NCI-H82 treated with DMSO at 0.1 percent for 48 hours (cell line): ENCODE results near the gene SLC16A6.
A peak's percentile ranks its signal among the peaks of the same experiment; 100 is the strongest.
"Not testable (repeated sequence)": the region's sequence is repeated elsewhere in the genome, so short reads cannot be mapped to it uniquely, and the experiment has no call there.

Experiments
- DNase-seq: peaks from one replicate; lab custom pipeline; 2025; ENCODE audit not compliant: unreplicated experiment; lab: John Stamatoyannopoulos, UW

The SLC16A6 gene

DNA sequence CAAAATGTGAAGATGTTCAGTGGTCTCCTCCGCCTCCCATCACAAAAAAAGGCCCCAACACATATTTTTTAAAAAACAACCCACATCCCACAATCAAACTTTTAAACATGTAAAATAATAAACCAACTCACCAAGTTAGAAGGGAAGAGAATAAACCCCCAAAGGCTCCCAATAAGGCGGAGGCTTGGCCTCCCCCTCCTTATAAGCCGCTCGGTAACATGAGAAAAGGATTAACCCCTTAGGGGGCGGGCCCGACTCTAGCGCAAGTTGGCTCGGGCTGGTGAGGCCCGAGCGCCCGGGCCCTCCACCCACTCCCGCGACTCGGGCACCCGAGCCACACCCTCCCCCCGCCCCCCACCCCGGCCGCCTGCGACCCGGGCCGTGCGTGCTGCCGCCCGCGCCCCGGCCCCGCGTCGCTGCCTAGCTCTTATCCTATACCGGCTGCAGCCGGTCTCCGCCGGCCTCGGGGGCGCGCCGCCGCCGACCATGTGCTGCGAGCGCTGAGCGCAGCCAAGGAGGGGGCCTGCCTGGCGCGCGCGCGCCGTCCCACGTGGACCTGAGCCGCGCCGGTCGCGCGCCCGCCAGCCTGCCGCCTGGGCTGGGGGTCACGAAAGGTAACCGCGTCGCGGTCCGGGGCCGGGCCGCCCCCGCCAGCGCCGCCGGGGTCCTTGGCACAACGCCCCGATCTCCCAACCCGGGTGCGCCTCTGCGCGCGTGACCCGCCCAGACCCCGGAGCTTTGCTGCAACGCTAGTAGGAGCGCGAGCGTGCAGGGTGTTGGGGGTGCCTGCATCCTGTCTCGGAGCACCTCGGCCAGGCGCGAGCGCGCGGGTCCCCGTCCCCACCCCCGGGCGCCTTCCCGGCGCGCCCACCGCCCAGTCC lies at the start of gene SLC16A6, which contains the start of gene ARSG:
Gene SLC16A6, minus strand, starts transcription at position 173 of the 881 bp plus-strand sequence. CDS start 12,807 bp downstream, outside the sequence.
Gene ARSG, plus strand, starts transcription at position 541 of the 881 bp plus-strand sequence. CDS start 15,999 bp downstream, outside the sequence.
- DNase-seq = peak; percentile 79

DNA sequence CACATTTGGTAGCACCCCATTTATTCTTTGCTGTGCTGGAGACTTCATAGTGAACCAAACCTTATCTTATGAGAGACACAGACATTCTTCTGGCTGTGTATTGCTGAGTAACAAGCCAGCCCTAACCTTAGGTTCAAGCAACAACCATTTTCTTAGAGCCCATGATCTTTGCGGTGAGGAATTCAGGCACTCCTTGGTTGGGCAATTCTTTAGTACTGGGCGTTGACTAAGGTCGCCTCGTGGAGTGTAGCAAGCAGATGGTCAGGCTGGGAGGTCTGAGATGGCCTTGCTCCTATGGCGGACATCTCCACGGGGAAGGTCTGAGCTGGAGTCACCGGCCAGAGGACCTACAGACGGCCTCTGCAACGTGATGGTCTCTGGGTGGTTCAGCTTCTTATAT lies 43.5 kb upstream of the SLC16A6 start:
- no peak for DNase-seq

GRCh38 chr17:68331932-68332331 lies 41.0 kb upstream of the SLC16A6 start:
- DNase-seq = not testable (repeated sequence)

DNA sequence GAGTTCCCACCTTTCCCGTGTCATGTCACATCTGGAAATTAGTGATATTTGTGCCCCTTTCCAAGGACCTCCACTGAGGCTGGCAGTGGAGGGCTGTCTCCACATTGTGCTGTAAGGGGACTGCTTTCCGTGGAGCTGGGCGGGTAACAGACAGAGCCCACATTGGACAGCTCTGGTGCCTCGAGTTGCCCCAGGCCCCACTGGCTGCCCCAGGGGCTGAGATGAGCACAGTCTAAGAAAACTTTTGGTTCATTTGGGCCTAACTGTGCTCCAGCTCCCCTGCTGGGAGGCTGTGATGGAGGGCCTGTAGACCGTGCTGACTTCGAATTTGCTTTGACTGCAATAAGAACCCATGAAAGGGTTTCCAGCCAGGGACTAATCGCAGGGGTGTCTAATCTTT lies 38.4 kb upstream of the SLC16A6 start:
- no peak for DNase-seq

DNA sequence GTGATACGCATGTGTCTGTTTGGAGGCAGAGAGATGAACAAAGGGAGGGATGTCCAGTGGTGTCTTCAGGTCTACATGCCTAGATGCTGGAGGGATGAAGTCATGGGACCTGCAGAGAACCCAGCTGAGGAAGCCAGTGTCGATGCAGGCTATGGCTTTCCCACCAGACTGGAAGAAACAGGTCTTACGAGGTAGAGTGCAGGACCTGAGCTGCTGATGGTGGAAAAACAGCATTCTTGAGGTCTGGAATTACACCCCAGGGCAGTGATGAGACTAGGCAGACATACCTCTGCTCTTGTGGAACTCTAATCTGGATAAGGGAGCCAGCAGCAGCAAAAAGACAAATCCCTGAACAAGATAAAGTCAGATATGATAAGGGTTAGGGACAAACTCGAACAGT lies 37.7 kb upstream of the SLC16A6 start:
- no peak for DNase-seq

GRCh38 chr17:68327823-68328557 lies 37.1 kb upstream of the SLC16A6 start:
- DNase-seq = no peak

DNA sequence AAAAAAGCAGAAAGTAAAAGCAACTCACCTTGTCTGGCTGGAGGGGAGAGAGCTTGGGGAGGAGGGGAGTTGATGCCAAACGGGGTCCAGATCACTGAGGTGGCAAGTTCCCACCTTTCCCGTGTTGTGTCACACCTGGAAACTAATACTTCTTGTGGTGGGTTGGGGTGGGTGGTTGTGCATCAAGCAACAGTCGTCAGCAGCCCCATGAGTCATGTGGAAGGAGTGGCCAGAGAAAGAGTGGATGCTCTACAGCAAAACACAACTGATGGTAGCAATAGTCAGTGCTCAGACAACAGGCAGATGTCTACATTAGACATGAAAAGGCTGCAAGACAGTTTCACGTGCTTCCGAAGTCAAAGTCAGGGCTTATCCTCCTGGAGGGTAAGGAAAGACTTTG lies 35.8 kb upstream of the SLC16A6 start:
- no peak for DNase-seq

DNA sequence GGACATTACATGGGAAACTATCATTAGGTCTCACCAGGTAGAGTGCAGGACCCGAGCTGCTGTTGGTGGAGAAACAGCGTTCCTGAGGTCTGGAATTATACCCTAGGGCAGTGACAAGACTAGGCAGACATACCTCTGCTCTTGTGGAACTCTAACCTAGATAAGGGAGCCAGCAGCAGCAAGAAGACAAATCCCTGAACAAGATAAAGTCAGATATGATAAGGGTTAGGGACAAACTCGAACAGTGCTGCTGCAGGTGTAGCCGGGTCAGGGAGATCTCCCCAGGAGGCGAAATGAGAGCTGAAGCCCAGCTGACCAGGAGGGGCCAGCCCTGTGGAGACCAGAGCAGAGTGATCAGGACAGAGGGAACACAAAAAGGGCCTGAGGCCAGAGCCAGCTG lies 35.0 kb upstream of the SLC16A6 start:
- DNase-seq = no peak

- no peak for DNase-seq
Measured at GRCh38 chr17:68324654-68325336, 33.9 kb upstream of the SLC16A6 start.

- DNase-seq = no peak
Measured at GRCh38 chr17:68324114-68324513, 33.2 kb upstream of the SLC16A6 start.

DNA sequence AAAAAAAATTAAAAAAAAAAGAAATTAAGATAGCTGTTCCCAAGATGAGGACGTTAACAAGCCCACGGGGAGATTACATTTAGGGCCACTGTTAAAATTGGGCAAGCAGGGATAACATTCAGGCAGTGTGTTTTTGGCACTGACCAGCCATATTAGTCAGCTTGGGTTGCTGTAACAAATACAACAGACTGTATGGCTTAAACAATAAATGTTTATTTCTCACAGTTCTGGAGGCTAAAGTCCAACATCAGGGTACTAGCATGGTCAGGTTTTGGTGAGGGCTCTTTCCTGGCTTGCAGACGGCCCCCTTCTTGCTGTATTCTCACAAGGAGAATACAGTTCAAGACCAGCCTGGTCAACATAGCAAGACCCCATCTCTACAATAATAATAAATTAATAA lies 31.7 kb upstream of the SLC16A6 start:
- no peak for DNase-seq

- DNase-seq = no peak
Measured at GRCh38 chr17:68321556-68321954, 30.6 kb upstream of the SLC16A6 start.

GRCh38 chr17:68320943-68321555 lies 30.1 kb upstream of the SLC16A6 start:
- no peak for DNase-seq

GRCh38 chr17:68320311-68320865 lies 29.5 kb upstream of the SLC16A6 start:
- DNase-seq = no peak

- DNase-seq = no peak
Measured at GRCh38 chr17:68319410-68320162, 28.7 kb upstream of the SLC16A6 start.

- DNase-seq = no peak
Measured at GRCh38 chr17:68318103-68318991, 27.4 kb upstream of the SLC16A6 start.

GRCh38 chr17:68317458-68317857 lies 26.5 kb upstream of the SLC16A6 start:
- DNase-seq = no peak

DNA sequence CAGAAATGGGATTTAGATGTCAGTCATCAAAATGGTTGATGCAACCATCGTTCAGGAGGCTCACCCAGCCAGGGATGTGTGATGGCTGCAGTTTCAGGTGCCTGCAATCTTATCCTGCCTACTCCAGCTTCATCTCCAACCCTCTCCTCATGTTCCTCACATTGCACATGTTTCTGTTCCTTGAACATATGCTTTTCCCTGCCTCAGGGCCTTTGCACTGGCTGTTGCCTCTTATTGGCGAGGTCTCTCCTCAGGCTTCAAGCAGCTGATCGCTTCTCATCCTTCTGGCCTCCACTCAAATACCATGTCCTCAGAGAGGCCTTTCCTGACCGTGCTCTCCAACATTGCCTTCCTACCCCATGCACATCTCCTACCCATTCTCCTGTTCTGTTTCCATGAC lies 25.0 kb upstream of the SLC16A6 start:
- no peak for DNase-seq

DNA sequence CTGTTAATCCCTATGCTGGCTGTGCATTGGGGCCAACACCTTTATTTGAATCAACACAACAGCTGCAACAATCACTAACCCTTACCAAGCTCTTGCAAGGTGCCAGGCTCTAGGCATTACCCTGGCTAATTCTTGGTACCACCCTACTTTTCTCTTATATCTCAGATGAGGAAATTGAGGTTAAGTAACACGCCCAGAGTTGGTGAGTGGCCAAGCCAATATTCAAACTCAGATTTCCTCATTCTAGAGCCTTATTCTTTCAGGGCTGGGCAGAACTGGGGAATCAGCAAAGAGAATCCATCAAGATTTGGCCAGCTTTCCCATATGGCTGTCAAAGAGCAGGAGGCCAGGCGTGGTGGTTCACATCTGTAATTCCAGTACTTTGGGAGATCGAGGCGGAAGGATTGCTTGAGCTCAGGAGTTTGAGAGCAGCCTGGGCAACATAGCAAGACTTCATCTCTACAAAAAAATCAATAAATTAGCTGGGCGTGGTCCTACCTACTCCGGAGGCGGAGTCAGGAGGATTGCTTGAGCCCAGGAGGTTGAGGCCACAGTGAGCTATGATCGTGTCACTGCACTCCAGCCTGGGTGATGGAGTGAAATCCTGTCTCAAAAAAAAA lies 24.1 kb upstream of the SLC16A6 start:
- no peak for DNase-seq
